ENCODE measurements around the gene ERG.

The ERG gene

DNA sequence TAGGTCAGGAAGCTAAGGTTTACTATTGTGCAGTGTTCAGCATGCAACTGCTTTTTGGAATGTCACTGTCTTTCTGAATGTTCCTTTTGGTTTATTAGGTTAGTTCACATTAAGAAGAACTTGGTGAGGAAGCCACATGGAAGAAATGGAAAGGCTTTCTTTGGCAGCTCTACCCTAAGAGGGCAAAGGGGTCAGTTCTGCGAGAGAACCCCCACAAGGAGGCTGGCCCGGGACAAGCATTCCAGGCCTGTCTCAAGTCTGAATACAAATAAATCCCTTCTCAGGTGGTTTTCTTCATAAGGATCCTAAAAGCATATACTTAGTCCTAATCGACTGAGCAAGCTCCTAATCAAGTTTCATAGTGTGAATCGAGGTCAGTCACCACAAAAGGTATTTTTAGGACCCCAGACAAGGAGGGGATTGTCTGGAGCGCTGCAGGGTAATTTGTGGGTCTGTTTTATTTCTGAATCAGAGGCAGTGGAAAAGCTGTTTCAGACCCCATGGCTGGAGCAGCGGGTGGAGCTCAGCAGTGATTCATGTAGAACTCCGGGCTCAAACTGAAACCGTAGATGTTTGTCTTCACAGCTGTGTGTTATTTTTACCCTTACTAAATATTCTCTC is 63.3 kb downstream of the ERG start:
- H3K27ac ChIP-seq: peak overlapping the region; percentile 35 to 73
- TF ChIP-seq, protein P1, sequence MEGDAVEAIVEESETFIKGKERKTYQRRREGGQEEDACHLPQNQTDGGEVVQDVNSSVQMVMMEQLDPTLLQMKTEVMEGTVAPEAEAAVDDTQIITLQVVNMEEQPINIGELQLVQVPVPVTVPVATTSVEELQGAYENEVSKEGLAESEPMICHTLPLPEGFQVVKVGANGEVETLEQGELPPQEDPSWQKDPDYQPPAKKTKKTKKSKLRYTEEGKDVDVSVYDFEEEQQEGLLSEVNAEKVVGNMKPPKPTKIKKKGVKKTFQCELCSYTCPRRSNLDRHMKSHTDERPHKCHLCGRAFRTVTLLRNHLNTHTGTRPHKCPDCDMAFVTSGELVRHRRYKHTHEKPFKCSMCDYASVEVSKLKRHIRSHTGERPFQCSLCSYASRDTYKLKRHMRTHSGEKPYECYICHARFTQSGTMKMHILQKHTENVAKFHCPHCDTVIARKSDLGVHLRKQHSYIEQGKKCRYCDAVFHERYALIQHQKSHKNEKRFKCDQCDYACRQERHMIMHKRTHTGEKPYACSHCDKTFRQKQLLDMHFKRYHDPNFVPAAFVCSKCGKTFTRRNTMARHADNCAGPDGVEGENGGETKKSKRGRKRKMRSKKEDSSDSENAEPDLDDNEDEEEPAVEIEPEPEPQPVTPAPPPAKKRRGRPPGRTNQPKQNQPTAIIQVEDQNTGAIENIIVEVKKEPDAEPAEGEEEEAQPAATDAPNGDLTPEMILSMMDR (IDR thresholded peaks at IDR 0.05): no peak
- peak; percentile 73 for DNase-seq (ENCODE audit: low spot score)
- H3K4me3 ChIP-seq: peak overlapping the region; percentile 42

DNA sequence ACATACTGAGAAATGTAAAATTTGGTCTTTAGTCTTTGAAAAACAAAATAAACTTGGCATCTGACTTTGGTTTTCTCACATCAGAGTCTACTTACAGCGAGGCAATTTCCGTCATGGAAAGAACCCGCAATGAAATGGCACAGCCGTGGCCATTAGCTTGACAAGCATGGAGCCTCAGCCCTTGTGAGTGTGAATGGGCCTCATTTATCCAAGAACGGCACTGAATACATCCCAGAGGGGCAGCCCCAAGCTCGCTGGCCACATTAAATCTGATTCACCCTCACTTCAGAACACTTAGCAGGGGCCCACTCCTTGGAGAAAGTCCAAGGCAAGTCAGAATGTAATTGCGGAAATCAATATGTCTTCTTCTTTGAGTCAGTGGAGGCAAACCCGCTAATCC is 64.8 kb downstream of the ERG start:
- peak; percentile 47 for DNase-seq (ENCODE audit: low spot score)
- Histone ChIP-seq H3K4me3 (no peak overlapping the region), H3K27ac (no peak overlapping the region)
- TF ChIP-seq, protein P1 (IDR thresholded peaks at IDR 0.05): no peak

DNA sequence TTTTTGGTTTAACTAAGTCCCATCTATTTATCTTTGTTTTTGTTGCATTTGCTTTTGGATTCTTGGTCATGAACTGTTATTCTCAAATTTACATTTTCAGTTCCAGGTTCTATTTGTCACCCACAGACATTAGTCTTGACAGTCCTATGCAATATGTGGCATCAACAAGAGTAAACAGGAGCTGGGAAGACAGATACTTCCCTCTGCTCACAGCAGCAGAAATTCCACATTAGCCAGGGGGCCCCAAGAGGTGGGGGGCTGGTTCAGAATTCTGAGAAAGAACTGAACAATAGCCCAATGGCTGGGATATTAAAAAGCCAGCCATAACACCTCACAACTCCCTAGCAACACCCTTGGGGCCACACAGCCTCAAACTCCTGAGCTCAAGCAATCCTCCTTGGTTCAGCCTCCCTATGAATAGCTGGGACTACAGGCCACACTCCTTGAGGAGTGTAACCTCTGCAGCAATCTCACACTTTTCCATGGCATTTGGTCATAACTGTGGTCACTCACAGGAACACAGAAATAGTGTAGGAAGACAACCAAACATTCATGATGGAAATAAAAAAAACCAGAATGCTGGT is 67.8 kb downstream of the ERG start:
- peak; percentile 17 for DNase-seq (ENCODE audit: low spot score)
- H3K4me3 ChIP-seq: no peak overlapping the region
- TF ChIP-seq, protein P1 (IDR thresholded peaks at IDR 0.05): no peak
- no peak overlapping the region for H3K27ac ChIP-seq

DNA sequence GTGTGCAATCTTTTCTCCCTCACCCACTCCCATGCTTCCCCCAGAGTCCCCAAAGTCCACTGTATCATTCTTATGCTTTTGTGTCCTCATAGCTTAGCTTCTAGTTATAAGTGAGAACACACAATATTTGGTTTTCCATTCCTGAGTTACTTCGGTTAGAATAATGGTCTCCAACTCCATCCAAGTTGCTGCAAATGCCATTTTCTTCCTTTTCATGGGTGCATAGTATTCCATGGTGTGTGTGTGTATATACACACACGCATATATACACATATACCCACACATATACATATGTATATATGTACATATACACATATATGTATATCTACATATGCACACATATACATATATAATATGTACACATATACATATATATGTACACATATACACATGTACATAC is 69.3 kb downstream of the ERG start:
- Histone ChIP-seq H3K27ac (no peak overlapping the region), H3K4me3 (no peak overlapping the region)
- DNase-seq (ENCODE audit: low spot score): no peak
- TF ChIP-seq, protein P1 (IDR thresholded peaks at IDR 0.05): no peak

DNA sequence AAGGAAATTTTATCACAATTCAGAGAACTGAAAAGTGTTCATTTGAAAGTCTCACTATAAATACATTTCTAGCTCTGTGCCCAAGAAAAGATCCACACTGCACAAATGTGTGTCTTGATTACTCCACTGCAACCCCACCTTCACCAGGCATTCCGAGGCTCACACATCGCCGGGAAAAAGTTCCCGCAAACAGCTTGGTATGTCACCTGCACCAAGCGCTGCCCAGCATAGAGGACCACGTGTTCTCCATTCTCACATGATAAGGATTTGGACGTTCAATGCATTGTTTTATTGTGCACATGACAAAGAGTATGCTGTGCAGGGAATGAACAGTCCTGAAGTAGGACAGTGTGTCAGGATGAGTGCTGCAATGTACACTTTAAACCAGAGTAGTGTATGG is 70.1 kb downstream of the ERG start:
- peak; percentile 24 for DNase-seq (ENCODE audit: low spot score)
- TF ChIP-seq, protein P1 (IDR thresholded peaks at IDR 0.05): no peak
- Histone ChIP-seq H3K4me3 (no peak overlapping the region), H3K27ac (no peak overlapping the region)

DNA sequence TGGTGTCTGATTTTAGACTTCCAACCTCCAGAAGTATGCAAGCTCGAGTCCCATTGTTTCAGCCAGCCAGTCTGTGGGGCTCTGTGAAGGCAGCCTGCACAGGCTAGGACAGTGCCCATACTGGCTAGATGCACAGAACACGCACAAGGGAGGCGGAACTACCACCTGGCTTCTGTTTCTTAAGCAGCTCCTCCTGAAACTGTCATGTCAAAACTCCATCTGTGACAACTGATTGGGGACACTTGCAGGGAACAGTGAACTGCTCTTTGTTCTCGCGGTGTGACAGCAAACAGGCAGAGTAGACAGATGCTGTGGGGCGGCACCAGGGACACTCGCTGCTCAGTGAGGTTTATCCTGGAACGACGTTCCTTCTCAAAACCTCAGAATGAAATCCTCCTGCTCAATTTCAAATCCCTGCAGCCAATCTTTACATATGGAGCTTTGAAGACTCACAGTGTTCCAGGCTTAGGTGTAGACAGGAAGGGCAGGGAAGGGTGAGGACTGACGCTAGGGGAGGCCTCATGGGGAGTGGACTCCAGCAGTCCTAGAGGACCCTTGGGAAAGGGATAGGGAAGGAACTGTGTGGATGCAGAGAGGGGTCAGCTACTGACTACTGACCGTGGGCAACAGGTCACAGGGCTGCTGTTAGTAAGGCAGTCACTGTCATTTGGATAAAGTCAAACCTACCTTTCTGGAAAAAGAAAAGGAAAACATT is 73.8 kb downstream of the ERG start:
- no peak overlapping the region for H3K27ac ChIP-seq
- no peak overlapping the region for H3K4me3 ChIP-seq
- TF ChIP-seq, protein P1 (IDR thresholded peaks at IDR 0.05): no peak
- DNase-seq (ENCODE audit: low spot score): peak; percentile 14
